ENCODE data around the gene PLXNB2. TPM values are rescaled to one million over a fixed set of nuclear protein-coding genes. Genes with fewer than 3 reads are reported as not detected.

Gene PLXNB2
- total RNA-seq, 1 experiment from 2014 or later: 260 TPM

GRCh38 chr22:50318698-50319411, 11.4 kb upstream of the PLXNB2 start:
- Histone ChIP-seq H3K36me3 (ENCODE audit: low read depth) (no peaks in the 10 kb centered on the region), H3K4me3 (no peak overlapping the region), H2AFZ (no peak overlapping the region), H3K4me2 (no peak overlapping the region), H4K20me1 (ENCODE audit: insufficient read depth) (peaks cover 3% of the 10 kb centered on the region; the same call in 1 of the 2 replicates), H3K9me2 (ENCODE audit: insufficient read depth) (no peaks in the 10 kb centered on the region), H3K27me3 (ENCODE audit: insufficient read depth, low read depth) (no peaks in the 10 kb centered on the region), H3F3A (ENCODE audit: insufficient read depth, low read depth) (peaks cover 21% of the 10 kb centered on the region; the same call in 1 of the 2 replicates), H3K4me1 (replicated peaks; ENCODE audit: insufficient read depth) (peaks cover 17% of the 10 kb centered on the region), H3K27ac (no peak overlapping the region), H3K9me3 (ENCODE audit: insufficient read depth, low read depth) (no peaks in the 10 kb centered on the region), H3K79me2 (ENCODE audit: low read depth) (no peaks in the 10 kb centered on the region)
- no TSS peak for BruUV-seq (replicated peaks)
- no peak for TF ChIP-seq CTCF (conservative IDR thresholded peaks at IDR 0.05)
- POLR2A ChIA-PET (ENCODE audit: unreplicated experiment): no interaction called here
- CTCF ChIA-PET: no interaction called here
- DNase-seq: no peak
- intact Hi-C loops (cut with micrococcal nuclease; ENCODE audit: unreplicated experiment): no loop called here

GRCh38 chr22:50318356-50318697, 10.9 kb upstream of the PLXNB2 start:
- intact Hi-C loops (cut with micrococcal nuclease; ENCODE audit: unreplicated experiment): no loop called here
- no peak overlapping the region for H2AFZ ChIP-seq
- no peaks in the 10 kb centered on the region for H3K9me3 ChIP-seq (ENCODE audit: insufficient read depth, low read depth)
- H3K27ac ChIP-seq: no peak overlapping the region
- ChIA-PET POLR2A (ENCODE audit: unreplicated experiment) (no interaction called here), CTCF (no interaction called here)
- TF ChIP-seq CTCF (conservative IDR thresholded peaks at IDR 0.05) (no peak), EZH2 (IDR thresholded peaks at IDR 0.05; ENCODE audit: low read depth) (no peak)
- H3K79me2 ChIP-seq (ENCODE audit: low read depth): no peaks in the 10 kb centered on the region
- no peak for DNase-seq
- H3K36me3 ChIP-seq (ENCODE audit: low read depth): no peaks in the 10 kb centered on the region
- BruUV-seq (replicated peaks): no TSS peak
- H3K27me3 ChIP-seq (ENCODE audit: insufficient read depth, low read depth): no peaks in the 10 kb centered on the region
- no peaks in the 10 kb centered on the region for H3K9me2 ChIP-seq (ENCODE audit: insufficient read depth)
- no peak overlapping the region for H3K4me2 ChIP-seq
- H3F3A ChIP-seq (ENCODE audit: insufficient read depth, low read depth): peaks cover 21% of the 10 kb centered on the region; the same call in 1 of the 2 replicates
- H3K4me3 ChIP-seq: no peak overlapping the region
- H3K4me1 ChIP-seq (replicated peaks; ENCODE audit: insufficient read depth): peaks cover 17% of the 10 kb centered on the region
- H4K20me1 ChIP-seq (ENCODE audit: insufficient read depth): peaks cover 3% of the 10 kb centered on the region; the same call in 1 of the 2 replicates

DNA sequence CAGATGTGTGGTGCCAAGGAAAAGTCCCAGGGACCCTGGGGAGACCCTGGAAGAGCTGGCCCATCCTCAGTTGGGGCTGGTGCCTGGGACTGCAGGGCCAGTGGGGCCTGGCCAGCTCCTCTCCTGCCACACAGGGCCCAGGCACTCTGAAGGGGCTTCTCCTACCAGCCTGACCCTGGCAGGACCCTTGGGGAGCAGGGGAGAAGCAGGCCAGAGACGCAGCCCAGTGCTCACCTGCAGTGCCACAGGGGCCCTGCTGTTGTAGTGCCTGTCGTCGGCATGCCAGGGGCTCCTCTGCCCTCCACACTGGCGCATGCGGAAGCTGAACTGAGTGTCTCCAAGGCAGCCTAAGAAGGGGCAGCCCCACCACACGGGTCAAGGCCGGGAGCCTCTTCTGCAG, 10.2 kb upstream of the PLXNB2 start:
- no peak overlapping the region for H3K4me2 ChIP-seq
- CTCF ChIA-PET: no interaction called here
- peaks cover 17% of the 10 kb centered on the region for H3K4me1 ChIP-seq (replicated peaks; ENCODE audit: insufficient read depth)
- no peaks in the 10 kb centered on the region for H3K27me3 ChIP-seq (ENCODE audit: insufficient read depth, low read depth)
- POLR2A ChIA-PET (ENCODE audit: unreplicated experiment): no interaction called here
- TF ChIP-seq EZH2 (IDR thresholded peaks at IDR 0.05; ENCODE audit: low read depth) (no peak), CTCF (conservative IDR thresholded peaks at IDR 0.05) (no peak)
- intact Hi-C loops (cut with micrococcal nuclease; ENCODE audit: unreplicated experiment): no loop called here
- H3K4me3 ChIP-seq: no peak overlapping the region
- DNase-seq: no peak
- no peak overlapping the region for H2AFZ ChIP-seq
- no peak overlapping the region for H3K27ac ChIP-seq
- H3K79me2 ChIP-seq (ENCODE audit: low read depth): no peaks in the 10 kb centered on the region
- H3K36me3 ChIP-seq (ENCODE audit: low read depth): no peaks in the 10 kb centered on the region
- no peaks in the 10 kb centered on the region for H3K9me3 ChIP-seq (ENCODE audit: insufficient read depth, low read depth)
- no peaks in the 10 kb centered on the region for H3K9me2 ChIP-seq (ENCODE audit: insufficient read depth)
- peaks cover 3% of the 10 kb centered on the region; the same call in 1 of the 2 replicates for H4K20me1 ChIP-seq (ENCODE audit: insufficient read depth)
- peaks cover 19% of the 10 kb centered on the region; the same call in 1 of the 2 replicates for H3F3A ChIP-seq (ENCODE audit: insufficient read depth, low read depth)
- BruUV-seq (replicated peaks): no TSS peak
